Measurements from ENCODE around the gene AP2M1.

- no peak for TF ChIP-seq CTCF (IDR thresholded peaks at IDR 0.05)
- TF ChIP-seq POLR2A (IDR thresholded peaks at IDR 0.05) = no peak
Measured at GRCh38 chr3:184230081-184230602, 55.5 kb downstream of the AP2M1 start.

Measured in body of pancreas (tissue), 4 donors.